Transverse colon (tissue), 4 donors: ENCODE results near the gene UNCX. TPM values are rescaled to one million over a fixed set of nuclear protein-coding genes. Genes with fewer than 3 reads are reported as not detected.
"Not testable (repeated sequence)": the region's sequence is repeated elsewhere in the genome, so short reads cannot be mapped to it uniquely, and the experiment has no call there.

Source experiments
- DNase-seq: peaks from one replicate; pipeline ENCODE4 v3.0.0-alpha.2; 2019
- H3K27ac ChIP-seq, 4 donors: fragments of 200-600 bp; sonication (generic); 2 replicates each; pipeline ENCODE4 v1.5.1; 2016 to 2018; ENCODE audit warnings: inconsistent platforms in 4 of 4
- H3K27me3 ChIP-seq: fragments of 200-600 bp; sonication (generic); 2 replicates; pipeline ENCODE4 v1.5.1; 2017; ENCODE audit warnings: inconsistent platforms
- H3K36me3 ChIP-seq, 4 donors: fragments of 200-600 bp; sonication (generic); 2 replicates each; pipeline ENCODE4 v1.5.1; 2017 to 2019; ENCODE audit warnings: inconsistent platforms in 4 of 4
- H3K4me1 ChIP-seq, 4 donors: fragments of 200-600 bp; sonication (generic); 2 replicates each; pipeline ENCODE4 v1.5.1; 2017 to 2020; ENCODE audit warnings: inconsistent platforms in 4 of 4
- H3K4me3 ChIP-seq, 4 donors: fragments of 200-600 bp; sonication (generic); 1 replicate in 1 of 4; 2 replicates in 3 of 4; pipeline versions ENCODE4 v1.5.1 to v1.6.1; 2017 to 2019; ENCODE audit warnings: inconsistent platforms in 4 of 4
- H3K9me3 ChIP-seq, 2 donors: fragments of 200-600 bp; sonication (generic); 2 replicates each; pipeline ENCODE4 v1.5.1; 2017 to 2019; ENCODE audit warnings: inconsistent platforms in 2 of 2
- CTCF ChIP-seq, 5 experiments: fragments of 200-600 bp in 3 of 5; fragments of 450-650 bp in 2 of 5; sonication (generic) in 3 of 5; IDR thresholded peaks; 1 replicate in 2 of 5; 2 replicates in 3 of 5; pipeline ENCODE4 v1.5.1; 2016 to 2017; ENCODE audit warnings: antibody characterized with exemption in 5 of 5, inconsistent platforms in 3 of 5, mild to moderate bottlenecking in 2 of 5, moderate library complexity in 1 of 5
- EP300 ChIP-seq: sonication (generic); formaldehyde crosslinking; IDR thresholded peaks from one replicate; pipeline ENCODE4 v1.6.1; 2017; ENCODE audit warnings: antibody characterized with exemption, low read depth
- POLR2A ChIP-seq: fragments of 450-650 bp; IDR thresholded peaks from one replicate; pipeline ENCODE4 v1.6.1; 2016; ENCODE audit warnings: antibody characterized with exemption, mild to moderate bottlenecking, moderate library complexity
- POLR2AphosphoS5 ChIP-seq, 3 donors: sonication (generic); formaldehyde crosslinking; IDR thresholded peaks; one replicate each; pipeline ENCODE4 v1.6.1; 2016; ENCODE audit warnings: antibody characterized with exemption in 3 of 3
- WGBS, 2 donors: methylation state at CpG; one replicate each; pipeline ENCODE4 v1.1.5; 2018; ENCODE audit warnings: low coverage in 1 of 2; 5-methylcytosine and 5-hydroxymethylcytosine counted together
- in situ Hi-C, 4 donors: fragments of 200-750 bp; cut with MboI; loops; one replicate each; pipeline versions ENCODE4 v1.15.0 to v1.15.1; 2017; ENCODE audit warnings: low sequenced_read_pairs in 3 of 4, low pct_ligation_motif_present in 1 of 4, low pct_unique_long_range_greater_than_20kb in 1 of 4
- intact Hi-C: fragments of 100-400 bp; cut with DNase I; formaldehyde crosslinking; loops from one replicate; pipeline ENCODE4 v1.15.1; 2023; ENCODE audit warnings: low total_unique reads
- total RNA-seq, 4 donors: library from RNA; depleted of rRNA; stranded (reverse); fragments of >200 nt; gene quantifications; one replicate each; pipeline ENCODE4 v1.1.0, GENCODE V29; 2016

UNCX gene
- total RNA-seq, 4 donors from 2014 or later, result not detected

GRCh38 chr7:1197997-1198625 is 34.6 kb upstream of the UNCX start:
- H3K4me1 ChIP-seq, result peaks cover 0 to 6% (median 3%) of the 10 kb centered on the region in 4 donors
- in situ Hi-C loops, result no loop called here
- TF ChIP-seq POLR2A, result no peak
- no peak for TF ChIP-seq EP300
- TF ChIP-seq CTCF (IDR thresholded peaks at IDR 0.05), result no peak
- peak in 2 of 3 donors; percentile 12 to 35 for TF ChIP-seq POLR2AphosphoS5 (IDR thresholded peaks at IDR 0.05)
- DNase-seq, result no peak
- intact Hi-C loops, result no loop called here
- no peaks in the 10 kb centered on the region for H3K9me3 ChIP-seq
- H3K27ac ChIP-seq, result no peak overlapping the region
- peaks cover 75% of the 10 kb centered on the region for H3K27me3 ChIP-seq
- H3K36me3 ChIP-seq, result no peaks in the 10 kb centered on the region
- 24 to 33% methylated on average over 8 to 15 of the region's 15 CpGs for WGBS, 2 donors
- H3K4me3 ChIP-seq, result no peak overlapping the region

GRCh38 chr7:1200045-1200444 is 32.6 kb upstream of the UNCX start:
- H3K27me3 ChIP-seq, result peaks cover 68% of the 10 kb centered on the region
- H3K27ac ChIP-seq, result no peak overlapping the region
- in situ Hi-C loops (no loop called here), intact Hi-C loops (no loop called here)
- no peaks in the 10 kb centered on the region for H3K36me3 ChIP-seq
- no peak overlapping the region for H3K4me3 ChIP-seq
- TF ChIP-seq POLR2AphosphoS5 (IDR thresholded peaks at IDR 0.05) (no peak), POLR2A (no peak), CTCF (IDR thresholded peaks at IDR 0.05) (no peak), EP300 (no peak)
- peaks cover 0 to 6% (median 3%) of the 10 kb centered on the region in 4 donors for H3K4me1 ChIP-seq
- H3K9me3 ChIP-seq, result no peaks in the 10 kb centered on the region
- 68% methylated on average over 19 of the region's 19 CpGs; no CpG with 5 or more reads in 1 of the 2 donors for WGBS, 2 donors
- no peak for DNase-seq

- in situ Hi-C loops, result no loop called here
- H3K27ac ChIP-seq, result no peak overlapping the region
Measured at GRCh38 chr7:1201916-1202315, 30.8 kb upstream of the UNCX start.

GRCh38 chr7:1202914-1203313 is 29.8 kb upstream of the UNCX start:
- H3K27me3 ChIP-seq, result peaks cover 69% of the 10 kb centered on the region
- H3K9me3 ChIP-seq, DNase-seq, in situ Hi-C loops, H3K36me3 ChIP-seq, H3K27ac ChIP-seq, H3K4me3 ChIP-seq, intact Hi-C loops, H3K4me1 ChIP-seq: not testable (repeated sequence)
- WGBS, 2 donors, result 84 to 100% methylated on average over 2 to 6 of the region's 6 CpGs

More at GRCh38 chr7:1201916-1202315, 30.8 kb upstream of the UNCX start:
- Histone ChIP-seq H3K27me3 (peaks cover 70% of the 10 kb centered on the region), H3K4me1 (peaks cover 0 to 6% (median 3%) of the 10 kb centered on the region in 4 donors), H3K4me3 (no peak overlapping the region), H3K36me3 (no peaks in the 10 kb centered on the region), H3K9me3 (no peaks in the 10 kb centered on the region)
- DNase-seq, result no peak
- WGBS, 2 donors, result 77% methylated on average over 15 of the region's 15 CpGs; no CpG with 5 or more reads in 1 of the 2 donors
- intact Hi-C loops, result no loop called here
- no peak for TF ChIP-seq POLR2AphosphoS5 (IDR thresholded peaks at IDR 0.05)
- TF ChIP-seq CTCF (IDR thresholded peaks at IDR 0.05), result no peak
- no peak for TF ChIP-seq POLR2A
- TF ChIP-seq EP300, result no peak
